ENCODE measurements around the gene ATRN.
"Not testable (repeated sequence)": the region's sequence is repeated elsewhere in the genome, so short reads cannot be mapped to it uniquely, and the experiment has no call there.

The ATRN gene

GRCh38 chr20:3471397-3472021 lies 691 bp downstream of the ATRN start:
- DNase-seq, result no peak

- no peak for DNase-seq
Measured at GRCh38 chr20:3472105-3472504, 1.3 kb downstream of the ATRN start.

GRCh38 chr20:3473324-3473723 lies 2.5 kb downstream of the ATRN start:
- no peak for DNase-seq

GRCh38 chr20:3473944-3474343 lies 3.1 kb downstream of the ATRN start:
- DNase-seq, result no peak

- DNase-seq, result not testable (repeated sequence)
Measured at GRCh38 chr20:3477003-3477860, 6.4 kb downstream of the ATRN start.

- no peak for DNase-seq
Measured at GRCh38 chr20:3477861-3478544, 7.2 kb downstream of the ATRN start.

GRCh38 chr20:3479025-3479424 lies 8.2 kb downstream of the ATRN start:
- DNase-seq, result no peak

- no peak for DNase-seq
Measured at GRCh38 chr20:3479759-3480615, 9.2 kb downstream of the ATRN start.

GRCh38 chr20:3483309-3483708 lies 12.5 kb downstream of the ATRN start:
- DNase-seq, result no peak

- no peak for DNase-seq
Measured at GRCh38 chr20:3483784-3484183, 13.0 kb downstream of the ATRN start.

- DNase-seq, result no peak
Measured at GRCh38 chr20:3485913-3486312, 15.1 kb downstream of the ATRN start.

GRCh38 chr20:3486850-3487249 lies 16.0 kb downstream of the ATRN start:
- DNase-seq, result no peak

- no peak for DNase-seq
Measured at GRCh38 chr20:3492669-3493068, 21.9 kb downstream of the ATRN start.

- no peak for DNase-seq
Measured at GRCh38 chr20:3494218-3494617, 23.4 kb downstream of the ATRN start.

GRCh38 chr20:3502878-3503277 lies 32.1 kb downstream of the ATRN start:
- DNase-seq, result no peak

GRCh38 chr20:3505148-3505547 lies 34.3 kb downstream of the ATRN start:
- no peak for DNase-seq

GRCh38 chr20:3509064-3509463 lies 38.2 kb downstream of the ATRN start:
- DNase-seq, result no peak

- DNase-seq, result no peak
Measured at GRCh38 chr20:3510110-3510509, 39.3 kb downstream of the ATRN start.

GRCh38 chr20:3512239-3512638 lies 41.4 kb downstream of the ATRN start:
- not testable (repeated sequence) for DNase-seq

- DNase-seq, result no peak
Measured at GRCh38 chr20:3514012-3514642, 43.3 kb downstream of the ATRN start.

- DNase-seq, result no peak
Measured at GRCh38 chr20:3515379-3516170, 44.8 kb downstream of the ATRN start.

Measured in T-helper 1 cell (primary cell).